Thymus (tissue), 14 donors: ENCODE data around the gene VTA1. TPM values are rescaled to one million over a fixed set of nuclear protein-coding genes. Genes with fewer than 3 reads are reported as not detected.
"Not testable (repeated sequence)": the region's sequence is repeated elsewhere in the genome, so short reads cannot be mapped to it uniquely, and the experiment has no call there.

ENCODE experiments used
- DNase-seq, 9 donors: peaks; one replicate each; pipeline ENCODE4 v3.0.0-alpha.2; 2013; ENCODE audit warnings: low spot score in 9 of 9, low read depth in 6 of 9, missing footprints in 1 of 9
- H3K27ac ChIP-seq, 2 donors: one replicate each; pipeline ENCODE4 v1.5.1; 2013; ENCODE audit warnings: control low read depth in 1 of 2, low read depth in 1 of 2, low read length in 1 of 2, mild to moderate bottlenecking in 1 of 2, moderate library complexity in 1 of 2
- H3K27me3 ChIP-seq, 2 donors: one replicate each; pipeline ENCODE4 v1.5.1; 2013; ENCODE audit warnings: low read length in 1 of 2; ENCODE audit not compliant: control insufficient read depth in 2 of 2, insufficient read depth in 1 of 2
- H3K36me3 ChIP-seq, 2 donors: one replicate each; pipeline ENCODE4 v1.5.1; 2013; ENCODE audit warnings: low read length in 1 of 2, mild to moderate bottlenecking in 1 of 2, moderate library complexity in 1 of 2; ENCODE audit not compliant: control insufficient read depth in 2 of 2, insufficient read depth in 2 of 2
- H3K4me1 ChIP-seq, 2 donors: one replicate each; pipeline ENCODE4 v1.5.1; 2013; ENCODE audit warnings: low read length in 2 of 2; ENCODE audit not compliant: control insufficient read depth in 2 of 2, insufficient read depth in 2 of 2
- H3K4me3 ChIP-seq, 2 donors: one replicate each; pipeline ENCODE4 v1.5.1; 2013; ENCODE audit warnings: low read length in 2 of 2, control low read depth in 1 of 2, mild to moderate bottlenecking in 1 of 2
- H3K9me3 ChIP-seq, 2 donors: one replicate each; pipeline ENCODE4 v1.5.1; 2013; ENCODE audit warnings: low read length in 1 of 2, mild to moderate bottlenecking in 1 of 2; ENCODE audit not compliant: control insufficient read depth in 2 of 2, insufficient read depth in 1 of 2
- WGBS: extraction: QIAGEN DNeasy Blood & Tissue Kit; methylation state at CpG from one replicate; pipeline ENCODE4 v1.1.7; 2013; 5-methylcytosine and 5-hydroxymethylcytosine counted together
- long read RNA-seq, 10 donors: transcript quantifications; one replicate each; lab custom pipeline, GENCODE V29; 2026
- polyA plus RNA-seq: library from polyadenylated mRNA; stranded (reverse); fragments of 200-250 nt; gene quantifications from one replicate; pipeline ENCODE4 v1.2.3, GENCODE V29; 2013
- total RNA-seq: library from RNA; stranded (reverse); fragments of 120-200 nt; gene quantifications from one replicate; pipeline ENCODE4 v1.2.4, GENCODE V29; 2013
- donor health status: healthy.

Gene VTA1, protein sequence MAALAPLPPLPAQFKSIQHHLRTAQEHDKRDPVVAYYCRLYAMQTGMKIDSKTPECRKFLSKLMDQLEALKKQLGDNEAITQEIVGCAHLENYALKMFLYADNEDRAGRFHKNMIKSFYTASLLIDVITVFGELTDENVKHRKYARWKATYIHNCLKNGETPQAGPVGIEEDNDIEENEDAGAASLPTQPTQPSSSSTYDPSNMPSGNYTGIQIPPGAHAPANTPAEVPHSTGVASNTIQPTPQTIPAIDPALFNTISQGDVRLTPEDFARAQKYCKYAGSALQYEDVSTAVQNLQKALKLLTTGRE
- total RNA-seq (57.1 TPM), polyA plus RNA-seq (35.7 TPM)
- long read RNA-seq, donor 1, full-length matches to known transcripts: 6 of 6 reads
- long read RNA-seq, donor 1, partial matches to known transcripts: 0 of 6 reads
- long read RNA-seq, donor 1, other reads (novel, unspliced or antisense): 0 of 6 reads
- long read RNA-seq, donor 2: 0 reads
- long read RNA-seq, donor 3, full-length matches to known transcripts: 43 of 54 reads
- long read RNA-seq, donor 3, partial matches to known transcripts: 11 of 54 reads
- long read RNA-seq, donor 3, other reads (novel, unspliced or antisense): 0 of 54 reads
- long read RNA-seq, donor 4, full-length matches to known transcripts: 15 of 15 reads
- long read RNA-seq, donor 4, partial matches to known transcripts: 0 of 15 reads
- long read RNA-seq, donor 4, other reads (novel, unspliced or antisense): 0 of 15 reads
- long read RNA-seq, donor 5, full-length matches to known transcripts: 38 of 85 reads
- long read RNA-seq, donor 5, partial matches to known transcripts: 47 of 85 reads
- long read RNA-seq, donor 5, other reads (novel, unspliced or antisense): 0 of 85 reads
- long read RNA-seq, donor 6, full-length matches to known transcripts: 20 of 27 reads
- long read RNA-seq, donor 6, partial matches to known transcripts: 7 of 27 reads
- long read RNA-seq, donor 6, other reads (novel, unspliced or antisense): 0 of 27 reads
- long read RNA-seq, donor 7, full-length matches to known transcripts: 29 of 41 reads
- long read RNA-seq, donor 7, partial matches to known transcripts: 12 of 41 reads
- long read RNA-seq, donor 7, other reads (novel, unspliced or antisense): 0 of 41 reads
- long read RNA-seq, donor 8, full-length matches to known transcripts: 15 of 15 reads
- long read RNA-seq, donor 8, partial matches to known transcripts: 0 of 15 reads
- long read RNA-seq, donor 8, other reads (novel, unspliced or antisense): 0 of 15 reads
- long read RNA-seq, donor 9, full-length matches to known transcripts: 21 of 35 reads
- long read RNA-seq, donor 9, partial matches to known transcripts: 14 of 35 reads
- long read RNA-seq, donor 9, other reads (novel, unspliced or antisense): 0 of 35 reads
- long read RNA-seq, donor 10, full-length matches to known transcripts: 13 of 18 reads
- long read RNA-seq, donor 10, partial matches to known transcripts: 5 of 18 reads
- long read RNA-seq, donor 10, other reads (novel, unspliced or antisense): 0 of 18 reads

DNA sequence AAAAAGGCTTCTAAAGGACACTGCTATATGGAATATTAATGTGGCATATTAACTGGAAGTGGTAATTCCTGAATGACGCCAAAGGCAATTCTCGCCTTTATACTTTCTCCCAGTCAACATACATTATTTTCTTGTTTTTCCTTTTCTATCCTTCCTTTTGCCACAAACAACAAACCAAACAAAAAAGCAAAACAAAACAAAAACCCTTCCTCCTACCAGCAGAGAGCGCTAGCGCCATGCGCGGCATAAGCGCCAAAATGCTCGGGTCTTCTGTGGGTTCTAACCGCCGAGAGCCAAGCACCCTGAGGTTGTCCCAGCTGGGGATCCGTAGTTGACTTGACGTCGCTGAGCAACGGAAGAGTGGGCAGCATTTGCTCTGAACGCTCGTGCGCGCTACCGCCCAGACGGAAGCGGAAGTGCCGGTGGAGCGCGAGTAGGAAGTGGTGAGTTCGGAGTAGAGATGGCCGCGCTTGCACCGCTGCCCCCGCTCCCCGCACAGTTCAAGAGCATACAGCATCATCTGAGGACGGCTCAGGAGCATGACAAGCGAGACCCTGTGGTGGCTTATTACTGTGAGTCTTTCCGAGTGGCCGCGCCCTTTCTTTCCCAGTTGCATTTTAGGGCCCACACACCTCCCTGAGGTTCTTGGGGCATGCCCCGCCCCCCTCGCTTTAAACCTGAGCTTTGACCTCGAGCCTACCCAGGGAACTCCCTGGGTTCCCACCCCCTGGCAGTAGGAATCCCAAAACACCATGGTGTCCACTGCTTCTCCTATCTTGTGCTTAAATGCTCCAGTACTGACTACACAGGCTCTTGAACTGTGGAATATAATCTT, at the start of gene VTA1, which contains the start of gene NMBR:
Gene VTA1, plus strand, starts transcription at position 436 of the 835 bp plus-strand sequence. Its CDS starts 25 bp downstream, at position 461.
Gene NMBR, minus strand, starts transcription at position 295 of the 835 bp plus-strand sequence. CDS start 58,464 bp downstream, outside the sequence.
- H3K27ac ChIP-seq: peak within 1 kb of the TSS; percentile 55 to 61
- H3K36me3 ChIP-seq: no peaks in the 10 kb centered on the region
- no peaks in the 10 kb centered on the region for H3K9me3 ChIP-seq
- peak; percentile 98 to 100 (median 99) for DNase-seq
- 1% methylated on average over 38 of the region's 38 CpGs for WGBS
- peaks cover 0 to 2% of the 10 kb centered on the region in 2 donors for H3K4me1 ChIP-seq
- peak within 1 kb of the TSS; percentile 82 to 90 for H3K4me3 ChIP-seq
- H3K27me3 ChIP-seq: no peaks in the 10 kb centered on the region

DNA sequence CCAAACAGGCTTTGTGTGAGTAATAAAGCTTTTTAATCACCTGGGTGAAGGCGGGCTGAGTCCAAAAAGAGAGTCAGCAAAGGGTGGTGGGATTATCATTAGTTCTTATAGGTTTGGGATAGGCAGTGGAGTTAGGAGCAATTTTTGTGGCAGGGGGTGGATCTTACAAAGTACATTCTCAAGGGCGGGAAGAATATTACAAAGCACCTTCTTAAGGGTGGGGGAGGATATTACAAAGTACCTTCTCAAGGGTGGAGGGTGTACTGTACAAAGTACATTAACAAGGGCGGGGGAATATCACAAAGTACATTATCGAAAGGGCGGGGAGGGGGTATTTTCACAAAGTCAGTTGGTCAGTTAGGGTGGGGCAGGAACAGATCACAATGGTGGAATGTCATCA, 42.2 kb upstream of the VTA1 start:
- not testable (repeated sequence) for H3K4me3 ChIP-seq, H3K36me3 ChIP-seq, H3K27ac ChIP-seq, DNase-seq, H3K27me3 ChIP-seq, H3K4me1 ChIP-seq, H3K9me3 ChIP-seq
- 96% methylated on average over 5 of the region's 5 CpGs for WGBS

DNA sequence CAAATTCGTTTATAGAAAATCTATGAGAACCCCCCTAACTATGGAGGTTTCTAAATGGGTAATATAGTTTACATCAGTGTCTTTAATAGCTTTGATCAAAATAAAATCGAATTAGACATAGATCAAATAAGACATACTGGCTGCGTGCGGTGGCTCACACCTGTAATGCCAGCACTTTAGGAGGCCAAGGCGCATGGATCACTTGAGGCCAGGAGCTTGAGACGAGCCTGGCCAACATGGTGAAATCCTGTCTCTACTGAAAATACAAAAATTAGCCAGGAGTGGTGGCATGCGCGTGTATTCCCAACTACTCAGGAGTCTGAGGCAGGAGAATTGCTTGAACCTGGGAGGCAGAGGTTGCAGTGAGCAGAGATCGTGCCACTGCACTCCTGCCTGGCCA, 36.2 kb upstream of the VTA1 start:
- not testable (repeated sequence) for DNase-seq, H3K4me1 ChIP-seq, H3K36me3 ChIP-seq, H3K4me3 ChIP-seq, H3K9me3 ChIP-seq, H3K27ac ChIP-seq, H3K27me3 ChIP-seq
- WGBS: 92% methylated on average over 9 of the region's 9 CpGs

DNA sequence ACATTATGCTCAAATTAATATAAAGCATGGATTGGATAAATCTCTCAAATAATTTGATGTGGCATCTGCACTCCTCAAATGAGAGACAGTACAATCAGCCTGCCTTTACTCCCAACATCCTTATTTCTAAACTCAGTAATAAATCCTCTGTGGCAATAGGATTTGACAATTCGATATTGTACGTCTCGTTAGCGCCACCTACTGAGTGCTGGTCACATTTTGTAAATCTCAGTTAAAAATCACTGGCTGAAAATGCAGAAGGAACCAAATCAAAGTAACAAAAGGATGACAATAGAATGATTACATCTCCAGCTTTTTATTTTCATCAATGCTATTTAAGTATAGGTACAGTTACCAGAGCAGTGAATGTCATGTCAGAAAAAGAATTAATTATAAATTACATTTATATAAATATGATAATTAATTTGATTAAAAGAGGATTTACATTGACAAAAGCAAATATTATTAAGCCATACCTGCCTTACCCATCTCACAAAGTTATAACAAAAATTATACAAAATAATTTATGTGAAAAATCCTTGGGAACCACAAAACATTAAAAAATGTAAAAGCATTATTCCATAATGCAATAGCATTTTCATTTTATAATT, 34.5 kb upstream of the VTA1 start:
- DNase-seq: peak; percentile 14 to 72 (median 34)
- no peaks in the 10 kb centered on the region for H3K9me3 ChIP-seq
- no peaks in the 10 kb centered on the region for H3K27me3 ChIP-seq
- H3K27ac ChIP-seq: no peak overlapping the region
- H3K4me1 ChIP-seq: no peaks in the 10 kb centered on the region
- no peak overlapping the region for H3K4me3 ChIP-seq
- no peaks in the 10 kb centered on the region for H3K36me3 ChIP-seq
- under 1% methylated on average over 4 of the region's 4 CpGs for WGBS

DNA sequence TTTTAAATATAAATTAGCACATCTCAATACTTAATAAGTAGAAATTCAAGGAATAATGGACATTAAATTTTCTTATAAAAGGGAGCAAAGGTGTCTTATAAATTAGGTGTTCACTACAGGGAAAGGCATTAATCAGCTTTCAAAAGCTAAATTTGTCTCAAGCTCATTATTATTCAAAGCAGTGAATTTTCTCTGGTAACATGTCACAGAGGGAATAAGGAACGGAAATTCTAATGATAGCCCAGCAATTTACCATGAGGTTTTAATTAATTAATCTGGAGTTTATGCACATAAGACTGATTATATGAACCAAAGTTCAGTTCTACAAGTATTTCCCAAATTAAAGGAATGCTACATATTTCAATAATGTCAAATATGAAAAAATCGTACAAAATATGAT, 29.7 kb upstream of the VTA1 start:
- no peaks in the 10 kb centered on the region for H3K36me3 ChIP-seq
- no peak overlapping the region for H3K27ac ChIP-seq
- DNase-seq: no peak
- H3K4me1 ChIP-seq: no peaks in the 10 kb centered on the region
- H3K27me3 ChIP-seq: no peaks in the 10 kb centered on the region
- H3K9me3 ChIP-seq: no peaks in the 10 kb centered on the region
- H3K4me3 ChIP-seq: no peak overlapping the region
- WGBS: 94% methylated on average over 2 of the region's 2 CpGs

DNA sequence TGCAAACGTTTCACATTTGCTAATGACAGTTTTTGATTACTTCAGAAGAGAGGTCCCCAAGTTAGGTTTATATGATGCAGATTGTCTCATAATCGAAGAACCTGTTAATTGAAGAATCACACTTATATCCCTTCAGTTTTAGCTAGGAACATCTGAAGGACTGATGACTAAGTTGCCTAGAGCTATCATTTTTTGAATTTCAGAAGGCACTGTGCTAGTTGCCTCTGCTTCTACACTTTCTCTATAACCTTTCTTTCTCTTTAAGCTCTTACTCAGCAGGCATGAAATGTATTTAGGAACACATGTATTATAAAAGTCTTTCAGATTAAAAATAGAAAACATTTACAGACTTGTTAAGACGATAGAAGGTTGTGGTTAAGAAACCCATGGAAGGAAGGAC, 28.7 kb upstream of the VTA1 start:
- WGBS: 76% methylated on average over 3 of the region's 3 CpGs
- DNase-seq: no peak
- Histone ChIP-seq H3K9me3 (no peaks in the 10 kb centered on the region), H3K27ac (no peak overlapping the region), H3K4me1 (no peaks in the 10 kb centered on the region), H3K36me3 (no peaks in the 10 kb centered on the region), H3K4me3 (no peak overlapping the region), H3K27me3 (no peaks in the 10 kb centered on the region)

DNA sequence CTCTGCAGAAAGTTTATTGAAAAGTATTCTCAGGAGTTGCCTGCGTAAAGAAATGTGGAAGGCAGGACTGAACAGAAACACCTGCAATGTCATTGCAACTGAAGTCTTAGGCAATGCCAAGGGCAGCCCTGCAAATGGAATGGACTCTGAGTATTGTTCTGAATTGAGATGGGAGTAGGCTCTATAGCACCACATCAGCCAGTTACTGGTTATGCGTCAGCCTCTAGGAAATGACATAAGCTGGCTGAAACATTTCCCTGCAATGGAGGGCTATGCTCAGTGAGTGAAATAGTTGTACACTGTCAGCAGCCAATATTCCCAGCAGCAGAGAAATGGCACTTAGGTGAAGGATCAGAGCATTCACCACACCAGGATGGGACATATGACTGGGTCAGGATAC, 28.1 kb upstream of the VTA1 start:
- Histone ChIP-seq H3K4me1 (no peaks in the 10 kb centered on the region), H3K36me3 (no peaks in the 10 kb centered on the region), H3K27me3 (no peaks in the 10 kb centered on the region), H3K9me3 (no peaks in the 10 kb centered on the region), H3K27ac (no peak overlapping the region), H3K4me3 (no peak overlapping the region)
- WGBS: 99% methylated on average over 2 of the region's 2 CpGs
- no peak for DNase-seq
